ENCODE data around the gene GGCT. TPM values are rescaled to one million over a fixed set of nuclear protein-coding genes. Genes with fewer than 3 reads are reported as not detected.
"Not testable (repeated sequence)": the region's sequence is repeated elsewhere in the genome, so short reads cannot be mapped to it uniquely, and the experiment has no call there.

The GGCT gene
- total RNA-seq, 2 donors from 2014 or later, result 35.5 to 68.3 TPM

- not testable (repeated sequence) for H3K9me3 Mint-ChIP-seq; H3K4me3 Mint-ChIP-seq; H3K36me3 Mint-ChIP-seq (ENCODE audit: low read depth); ATAC-seq (replicated peaks); H3K27me3 Mint-ChIP-seq; H3K27ac Mint-ChIP-seq
- peaks cover 10% of the 10 kb centered on the region for H3K4me1 Mint-ChIP-seq
Measured at GRCh38 chr7:30527297-30527696, 22.7 kb upstream of the GGCT start.

- Mint-ChIP-seq H3K36me3 (ENCODE audit: low read depth) (peaks cover 8% of the 10 kb centered on the region), H3K27me3 (no peaks in the 10 kb centered on the region), H3K4me1 (peaks cover 11% of the 10 kb centered on the region), H3K4me3 (no peak overlapping the region), H3K27ac (no peak overlapping the region), H3K9me3 (no peaks in the 10 kb centered on the region)
- ATAC-seq (replicated peaks), result no peak
Measured at GRCh38 chr7:30526163-30526562, 21.5 kb upstream of the GGCT start.

- no peaks in the 10 kb centered on the region for H3K9me3 Mint-ChIP-seq
- peaks cover 9% of the 10 kb centered on the region for H3K4me1 Mint-ChIP-seq
- ATAC-seq (replicated peaks), result no peak
- no peak overlapping the region for H3K4me3 Mint-ChIP-seq
- H3K27ac Mint-ChIP-seq, result no peak overlapping the region
- no peaks in the 10 kb centered on the region for H3K27me3 Mint-ChIP-seq
- H3K36me3 Mint-ChIP-seq (ENCODE audit: low read depth), result peaks cover 12% of the 10 kb centered on the region
Measured at GRCh38 chr7:30525429-30525828, 20.8 kb upstream of the GGCT start.

GRCh38 chr7:30524545-30524944 is 19.9 kb upstream of the GGCT start:
- H3K36me3 Mint-ChIP-seq (ENCODE audit: low read depth), result peaks cover 13% of the 10 kb centered on the region
- no peaks in the 10 kb centered on the region for H3K9me3 Mint-ChIP-seq
- H3K4me1 Mint-ChIP-seq, result peaks cover 6% of the 10 kb centered on the region
- no peaks in the 10 kb centered on the region for H3K27me3 Mint-ChIP-seq
- no peak for ATAC-seq (replicated peaks)
- no peak overlapping the region for H3K27ac Mint-ChIP-seq
- H3K4me3 Mint-ChIP-seq, result no peak overlapping the region

GRCh38 chr7:30523466-30523865 is 18.8 kb upstream of the GGCT start:
- no peak overlapping the region for H3K27ac Mint-ChIP-seq

GRCh38 chr7:30522159-30522558 is 17.5 kb upstream of the GGCT start:
- Mint-ChIP-seq H3K4me1 (peaks cover 6% of the 10 kb centered on the region), H3K36me3 (ENCODE audit: low read depth) (peaks cover 5% of the 10 kb centered on the region), H3K27ac (peak overlapping the region; percentile 3), H3K4me3 (no peak overlapping the region), H3K9me3 (no peaks in the 10 kb centered on the region), H3K27me3 (no peaks in the 10 kb centered on the region)
- ATAC-seq (replicated peaks), result no peak

More at GRCh38 chr7:30523466-30523865, 18.8 kb upstream of the GGCT start:
- peaks cover 13% of the 10 kb centered on the region for H3K36me3 Mint-ChIP-seq (ENCODE audit: low read depth)
- no peak overlapping the region for H3K4me3 Mint-ChIP-seq
- no peak for ATAC-seq (replicated peaks)
- no peaks in the 10 kb centered on the region for H3K9me3 Mint-ChIP-seq
- peaks cover 6% of the 10 kb centered on the region for H3K4me1 Mint-ChIP-seq
- no peaks in the 10 kb centered on the region for H3K27me3 Mint-ChIP-seq

GRCh38 chr7:30521532-30521931 is 16.9 kb upstream of the GGCT start:
- H3K4me1 Mint-ChIP-seq, result peaks cover 6% of the 10 kb centered on the region
- peak overlapping the region; percentile 60 for H3K4me3 Mint-ChIP-seq
- no peaks in the 10 kb centered on the region for H3K27me3 Mint-ChIP-seq
- peaks cover 5% of the 10 kb centered on the region for H3K36me3 Mint-ChIP-seq (ENCODE audit: low read depth)
- H3K27ac Mint-ChIP-seq, result peak overlapping the region; percentile 94
- ATAC-seq (replicated peaks), result peak; percentile 80
- H3K9me3 Mint-ChIP-seq, result no peaks in the 10 kb centered on the region

GRCh38 chr7:30519122-30519521 is 14.5 kb upstream of the GGCT start:
- Mint-ChIP-seq H3K9me3 (no peaks in the 10 kb centered on the region), H3K27ac (no peak overlapping the region), H3K4me3 (no peak overlapping the region), H3K36me3 (ENCODE audit: low read depth) (peaks cover 5% of the 10 kb centered on the region), H3K4me1 (peaks cover 6% of the 10 kb centered on the region), H3K27me3 (no peaks in the 10 kb centered on the region)
- no peak for ATAC-seq (replicated peaks)

GRCh38 chr7:30515761-30516160 is 11.1 kb upstream of the GGCT start:
- no peaks in the 10 kb centered on the region for H3K9me3 Mint-ChIP-seq
- H3K27ac Mint-ChIP-seq, result peak overlapping the region; percentile 38
- no peaks in the 10 kb centered on the region for H3K27me3 Mint-ChIP-seq
- ATAC-seq (replicated peaks), result no peak
- H3K36me3 Mint-ChIP-seq (ENCODE audit: low read depth), result peaks cover 5% of the 10 kb centered on the region
- no peak overlapping the region for H3K4me3 Mint-ChIP-seq
- no peaks in the 10 kb centered on the region for H3K4me1 Mint-ChIP-seq

GRCh38 chr7:30514776-30515175 is 10.1 kb upstream of the GGCT start:
- Mint-ChIP-seq H3K36me3 (ENCODE audit: low read depth) (no peaks in the 10 kb centered on the region), H3K4me3 (no peak overlapping the region), H3K4me1 (no peaks in the 10 kb centered on the region), H3K9me3 (no peaks in the 10 kb centered on the region), H3K27me3 (no peaks in the 10 kb centered on the region), H3K27ac (no peak overlapping the region)
- ATAC-seq (replicated peaks), result no peak

GRCh38 chr7:30514177-30514576 is 9.5 kb upstream of the GGCT start:
- Mint-ChIP-seq H3K27me3 (no peaks in the 10 kb centered on the region), H3K4me3 (no peak overlapping the region), H3K27ac (peak overlapping the region; percentile 47), H3K36me3 (ENCODE audit: low read depth) (no peaks in the 10 kb centered on the region), H3K4me1 (no peaks in the 10 kb centered on the region), H3K9me3 (no peaks in the 10 kb centered on the region)
- ATAC-seq (replicated peaks), result no peak

GRCh38 chr7:30513762-30514161 is 9.1 kb upstream of the GGCT start:
- Mint-ChIP-seq H3K4me3 (no peak overlapping the region), H3K4me1 (no peaks in the 10 kb centered on the region), H3K9me3 (no peaks in the 10 kb centered on the region), H3K27ac (peak overlapping the region; percentile 47), H3K27me3 (no peaks in the 10 kb centered on the region), H3K36me3 (ENCODE audit: low read depth) (no peaks in the 10 kb centered on the region)
- ATAC-seq (replicated peaks), result peak; percentile 67

- Mint-ChIP-seq H3K9me3 (no peaks in the 10 kb centered on the region), H3K4me1 (no peaks in the 10 kb centered on the region), H3K4me3 (no peak overlapping the region)
Measured at GRCh38 chr7:30511973-30512662, 7.5 kb upstream of the GGCT start.

GRCh38 chr7:30511494-30511893 is 6.9 kb upstream of the GGCT start:
- Mint-ChIP-seq H3K4me1 (no peaks in the 10 kb centered on the region), H3K9me3 (no peaks in the 10 kb centered on the region), H3K27me3 (no peaks in the 10 kb centered on the region), H3K27ac (no peak overlapping the region), H3K4me3 (no peak overlapping the region), H3K36me3 (ENCODE audit: low read depth) (no peaks in the 10 kb centered on the region)
- ATAC-seq (replicated peaks), result no peak

More at GRCh38 chr7:30511973-30512662, 7.5 kb upstream of the GGCT start:
- Mint-ChIP-seq H3K27ac (peak overlapping the region; percentile 20), H3K27me3 (no peaks in the 10 kb centered on the region), H3K36me3 (ENCODE audit: low read depth) (no peaks in the 10 kb centered on the region)
- no peak for ATAC-seq (replicated peaks)

- H3K27me3 Mint-ChIP-seq, result no peaks in the 10 kb centered on the region
- no peaks in the 10 kb centered on the region for H3K4me1 Mint-ChIP-seq
- no peaks in the 10 kb centered on the region for H3K9me3 Mint-ChIP-seq
- H3K27ac Mint-ChIP-seq, result no peak overlapping the region
- no peaks in the 10 kb centered on the region for H3K36me3 Mint-ChIP-seq (ENCODE audit: low read depth)
- H3K4me3 Mint-ChIP-seq, result no peak overlapping the region
- peak; percentile 60 for ATAC-seq (replicated peaks)
Measured at GRCh38 chr7:30510124-30511075, 5.8 kb upstream of the GGCT start.

Measured in activated T-helper 17 cell treated with anti-CD3 and anti-CD28 coated beads, Interleukin-2, amount 50 U/mL, for 72 hours (primary cell).